ENCODE results near the gene ESR1. TPM values are rescaled to one million over a fixed set of nuclear protein-coding genes. Genes with fewer than 3 reads are reported as not detected.

The ESR1 gene
- total and polyA plus RNA-seq, 4 experiments from 2014 or later, result 0.67 to 6.8 (median 2.4) TPM

- no peaks in the 10 kb centered on the region for H3K9me3 ChIP-seq (ENCODE audit: control insufficient read depth in 1 of 2, low read length in 2 of 2)
- Mint-ChIP-seq H3K27me3 (no peaks in the 10 kb centered on the region), H3K9me3 (no peaks in the 10 kb centered on the region), H3K4me3 (no peak overlapping the region), H3K4me1 (peaks cover 7 to 16% (median 9%) of the 10 kb centered on the region in 4 donors), H3K36me3 (peaks cover 51 to 83% of the 10 kb centered on the region in 2 donors), H3K27ac (peak overlapping the region in 6 of 7 donors; percentile 20 to 70 (median 43))
- H3K4me1 ChIP-seq (ENCODE audit: insufficient read depth, low read length), result no peaks in the 10 kb centered on the region
- no peak overlapping the region for H3K27ac ChIP-seq (ENCODE audit: low read depth, low read length)
- H3K36me3 ChIP-seq (ENCODE audit: insufficient read depth, low read length), result peaks cover 56% of the 10 kb centered on the region
- no peak overlapping the region for H3K4me3 ChIP-seq (ENCODE audit: low read length in 2 of 2)
- intact Hi-C loops (cut with micrococcal nuclease), result no loop called here
- ChIA-PET CTCF (ENCODE audit: partially characterized antibody) (interaction anchor here (0.7 to 1.5 kb wide), 5 partner anchors 9 to 110 kb away, joined by 3 to 5 read pairs (median 3); no protein-coding TSS in a partner anchor), POLR2A (ENCODE audit: partially characterized antibody) (interaction anchor here (1.1 to 2.0 kb wide), 2 partner anchors 29 to 146 kb away, joined by 3 to 7 read pairs; no protein-coding TSS in a partner anchor)
- no peaks in the 10 kb centered on the region for H3K27me3 ChIP-seq (ENCODE audit: insufficient read depth, low read length)
- no peak for DNase-seq
Measured at GRCh38 chr6:152155792-152156191, 348.3 kb downstream of the ESR1 start.

- no peak overlapping the region for H3K4me3 Mint-ChIP-seq
- ChIA-PET CTCF (ENCODE audit: partially characterized antibody) (interaction anchor here (1.3 to 1.4 kb wide), 2 partner anchors 8 to 11 kb away, joined by 4 to 7 read pairs; no protein-coding TSS in a partner anchor), POLR2A (ENCODE audit: partially characterized antibody) (interaction anchor here (2.4 to 2.7 kb wide), 2 partner anchors 11 to 24 kb away, joined by 7 to 12 read pairs; no protein-coding TSS in a partner anchor)
Measured at GRCh38 chr6:152160346-152160745, 352.9 kb downstream of the ESR1 start.

GRCh38 chr6:152161501-152161900 is 354.0 kb downstream of the ESR1 start:
- ChIA-PET POLR2A (ENCODE audit: partially characterized antibody) (interaction anchor here (1.3 to 2.4 kb wide), 2 partner anchors 9 to 24 kb away, joined by 6 to 7 read pairs; no protein-coding TSS in a partner anchor), CTCF (ENCODE audit: partially characterized antibody) (no interaction called here)
- H3K4me1 ChIP-seq (ENCODE audit: insufficient read depth, low read length), result peaks cover 6% of the 10 kb centered on the region
- no peaks in the 10 kb centered on the region for H3K9me3 Mint-ChIP-seq
- H3K27me3 Mint-ChIP-seq, result no peaks in the 10 kb centered on the region
- H3K36me3 ChIP-seq (ENCODE audit: insufficient read depth, low read length), result peaks cover 36% of the 10 kb centered on the region
- no peak overlapping the region for H3K27ac ChIP-seq (ENCODE audit: low read depth, low read length)
- no peak overlapping the region for H3K4me3 ChIP-seq (ENCODE audit: low read length in 2 of 2)
- peak overlapping the region in 6 of 7 donors; percentile 11 to 85 (median 76) for H3K27ac Mint-ChIP-seq
- no peaks in the 10 kb centered on the region for H3K9me3 ChIP-seq (ENCODE audit: control insufficient read depth in 1 of 2, low read length in 2 of 2)
- no peaks in the 10 kb centered on the region for H3K27me3 ChIP-seq (ENCODE audit: insufficient read depth, low read length)
- H3K4me3 Mint-ChIP-seq, result no peak overlapping the region
- intact Hi-C loops (cut with micrococcal nuclease), result no loop called here
- no peak for DNase-seq
- peaks cover 36 to 78% of the 10 kb centered on the region in 2 donors for H3K36me3 Mint-ChIP-seq
- H3K4me1 Mint-ChIP-seq, result peaks cover 23 to 32% (median 27%) of the 10 kb centered on the region in 4 donors

More at GRCh38 chr6:152160346-152160745, 352.9 kb downstream of the ESR1 start:
- H3K4me3 ChIP-seq (ENCODE audit: low read length in 2 of 2), result no peak overlapping the region
- peaks cover 38% of the 10 kb centered on the region for H3K36me3 ChIP-seq (ENCODE audit: insufficient read depth, low read length)
- H3K4me1 Mint-ChIP-seq, result peaks cover 19 to 30% (median 23%) of the 10 kb centered on the region in 4 donors
- no peak overlapping the region for H3K27ac ChIP-seq (ENCODE audit: low read depth, low read length)
- intact Hi-C loops (cut with micrococcal nuclease), result no loop called here
- peak overlapping the region; percentile 35 to 92 (median 87) for H3K27ac Mint-ChIP-seq
- peaks cover 41 to 78% of the 10 kb centered on the region in 2 donors for H3K36me3 Mint-ChIP-seq
- peak in 2 of 5 donors; percentile 5 to 37 for DNase-seq
- no peaks in the 10 kb centered on the region for H3K27me3 Mint-ChIP-seq
- H3K4me1 ChIP-seq (ENCODE audit: insufficient read depth, low read length), result peaks cover 6% of the 10 kb centered on the region
- no peaks in the 10 kb centered on the region for H3K9me3 Mint-ChIP-seq
- no peaks in the 10 kb centered on the region for H3K27me3 ChIP-seq (ENCODE audit: insufficient read depth, low read length)
- H3K9me3 ChIP-seq (ENCODE audit: control insufficient read depth in 1 of 2, low read length in 2 of 2), result no peaks in the 10 kb centered on the region

GRCh38 chr6:152164957-152165356 is 357.5 kb downstream of the ESR1 start:
- Histone ChIP-seq H3K9me3 (ENCODE audit: control insufficient read depth in 1 of 2, low read length in 2 of 2) (no peaks in the 10 kb centered on the region), H3K4me1 (ENCODE audit: insufficient read depth, low read length) (peaks cover 6% of the 10 kb centered on the region), H3K4me3 (ENCODE audit: low read length in 2 of 2) (no peak overlapping the region), H3K27me3 (ENCODE audit: insufficient read depth, low read length) (no peaks in the 10 kb centered on the region), H3K27ac (ENCODE audit: low read depth, low read length) (no peak overlapping the region), H3K36me3 (ENCODE audit: insufficient read depth, low read length) (peaks cover 42% of the 10 kb centered on the region)
- Mint-ChIP-seq H3K4me1 (peaks cover 29 to 38% (median 33%) of the 10 kb centered on the region in 4 donors), H3K27me3 (no peaks in the 10 kb centered on the region), H3K9me3 (no peaks in the 10 kb centered on the region), H3K36me3 (peaks cover 40 to 71% of the 10 kb centered on the region in 2 donors), H3K4me3 (no peak overlapping the region), H3K27ac (peak overlapping the region in 3 of 7 donors; percentile 20 to 46 (median 23))
- ChIA-PET POLR2A (ENCODE audit: partially characterized antibody) (interaction anchor here (0.8 to 4.0 kb wide), 3 partner anchors 20 to 88 kb away, joined by 3 to 31 read pairs (median 4); no protein-coding TSS in a partner anchor), CTCF (ENCODE audit: partially characterized antibody) (interaction anchor here (1.8 kb wide), 1 partner anchor 10 kb away, joined by 4 read pairs; no protein-coding TSS in a partner anchor)
- intact Hi-C loops (cut with micrococcal nuclease), result no loop called here
- no peak for DNase-seq

- Mint-ChIP-seq H3K27me3 (no peaks in the 10 kb centered on the region), H3K4me3 (no peak overlapping the region), H3K9me3 (peaks cover 0 to 3% (median 0%) of the 10 kb centered on the region in 8 donors), H3K36me3 (peaks cover 49 to 77% of the 10 kb centered on the region in 2 donors), H3K27ac (peak overlapping the region in 1 of 7 donors; percentile 57), H3K4me1 (peaks cover 37 to 44% (median 41%) of the 10 kb centered on the region in 4 donors)
- CTCF ChIA-PET (ENCODE audit: partially characterized antibody), result interaction anchor here (1.4 to 1.7 kb wide), 2 partner anchors 19 to 39 kb away, joined by 4 read pairs; no protein-coding TSS in a partner anchor
- no peak overlapping the region for H3K27ac ChIP-seq (ENCODE audit: low read depth, low read length)
- H3K4me1 ChIP-seq (ENCODE audit: insufficient read depth, low read length), result peaks cover 21% of the 10 kb centered on the region
- H3K4me3 ChIP-seq (ENCODE audit: low read length in 2 of 2), result no peak overlapping the region
- no peak for DNase-seq
- H3K27me3 ChIP-seq (ENCODE audit: insufficient read depth, low read length), result no peaks in the 10 kb centered on the region
- H3K9me3 ChIP-seq (ENCODE audit: control insufficient read depth in 1 of 2, low read length in 2 of 2), result no peaks in the 10 kb centered on the region
- intact Hi-C loops (cut with micrococcal nuclease), result no loop called here
- POLR2A ChIA-PET (ENCODE audit: partially characterized antibody), result interaction anchor here (4.0 kb wide), 1 partner anchor 18 kb away, joined by 31 read pairs; no protein-coding TSS in a partner anchor
- peaks cover 41% of the 10 kb centered on the region for H3K36me3 ChIP-seq (ENCODE audit: insufficient read depth, low read length)
Measured at GRCh38 chr6:152166497-152166896, 359.0 kb downstream of the ESR1 start.

- no peak for DNase-seq
- no peak overlapping the region for H3K4me3 ChIP-seq (ENCODE audit: low read length in 2 of 2)
- H3K36me3 ChIP-seq (ENCODE audit: insufficient read depth, low read length), result peaks cover 37% of the 10 kb centered on the region
- ChIA-PET CTCF (ENCODE audit: partially characterized antibody) (interaction anchor here (1.4 to 1.7 kb wide), 2 partner anchors 18 to 39 kb away, joined by 4 read pairs; no protein-coding TSS in a partner anchor), POLR2A (ENCODE audit: partially characterized antibody) (interaction anchor here (4.0 kb wide), 1 partner anchor 18 kb away, joined by 31 read pairs; no protein-coding TSS in a partner anchor)
- no peaks in the 10 kb centered on the region for H3K27me3 ChIP-seq (ENCODE audit: insufficient read depth, low read length)
- Mint-ChIP-seq H3K27me3 (no peaks in the 10 kb centered on the region), H3K36me3 (peaks cover 52 to 74% of the 10 kb centered on the region in 2 donors), H3K4me1 (peaks cover 34 to 44% (median 42%) of the 10 kb centered on the region in 4 donors), H3K4me3 (no peak overlapping the region), H3K9me3 (peaks cover 0 to 3% (median 0%) of the 10 kb centered on the region in 8 donors), H3K27ac (peak overlapping the region in 2 of 7 donors; percentile 15 to 32)
- intact Hi-C loops (cut with micrococcal nuclease), result no loop called here
- no peak overlapping the region for H3K27ac ChIP-seq (ENCODE audit: low read depth, low read length)
- peaks cover 21% of the 10 kb centered on the region for H3K4me1 ChIP-seq (ENCODE audit: insufficient read depth, low read length)
- no peaks in the 10 kb centered on the region for H3K9me3 ChIP-seq (ENCODE audit: control insufficient read depth in 1 of 2, low read length in 2 of 2)
Measured at GRCh38 chr6:152166897-152167296, 359.4 kb downstream of the ESR1 start.
